Fibroblast of lung (primary cell): ENCODE data around the gene CFAP299. TPM values are rescaled to one million over a fixed set of nuclear protein-coding genes. Genes with fewer than 3 reads are reported as not detected.

Source experiments
- DNase-seq, 2 donors: peaks; one replicate each; pipeline versions ENCODE4 v3.0.0 to v3.0.0-alpha.2; 2010; ENCODE audit warnings: low read depth in 2 of 2
- H2AFZ ChIP-seq: 2 replicates; pipeline ENCODE4 v1.5.1; 2012; ENCODE audit warnings: low read length, control low read depth, inconsistent platforms
- H3K27ac ChIP-seq: 2 replicates; pipeline ENCODE4 v1.5.1; 2011; ENCODE audit warnings: low read length, control low read depth; ENCODE audit not compliant: insufficient read depth
- H3K27me3 ChIP-seq: 2 replicates; pipeline ENCODE4 v1.5.1; 2011; ENCODE audit warnings: mild to moderate bottlenecking, low read length; ENCODE audit not compliant: control insufficient read depth, insufficient read depth
- H3K36me3 ChIP-seq: 2 replicates; pipeline ENCODE4 v1.5.1; 2011; ENCODE audit warnings: low read length; ENCODE audit not compliant: control insufficient read depth, insufficient read depth
- H3K4me1 ChIP-seq: 2 replicates; pipeline ENCODE4 v1.5.1; 2011; ENCODE audit warnings: low read length; ENCODE audit not compliant: control insufficient read depth, insufficient read depth; ENCODE audit errors: extremely low read depth
- H3K4me2 ChIP-seq: 2 replicates; pipeline ENCODE4 v1.5.1; 2011; ENCODE audit warnings: low read length, control low read depth; ENCODE audit not compliant: insufficient read depth; ENCODE audit errors: extremely low read depth
- H3K4me3 ChIP-seq, 4 experiments: fragments of 200-600 bp in 1 of 4; sonication (generic) in 1 of 4; replicated peaks in 1 of 4; 2 replicates each; pipeline ENCODE4 v1.5.1; 2011 to 2016; ENCODE audit warnings: low read length in 4 of 4, low read depth in 3 of 4, mild to moderate bottlenecking in 3 of 4, control low read depth in 2 of 4, inconsistent platforms in 1 of 4, mixed read lengths in 1 of 4; ENCODE audit not compliant: insufficient read depth in 1 of 4; ENCODE audit errors: control extremely low read depth in 1 of 4
- H3K79me2 ChIP-seq: 2 replicates; pipeline ENCODE4 v1.5.1; 2012; ENCODE audit warnings: mild to moderate bottlenecking, low read length, inconsistent platforms; ENCODE audit not compliant: control insufficient read depth, insufficient read depth
- H3K9ac ChIP-seq: 2 replicates; pipeline ENCODE4 v1.5.1; 2011; ENCODE audit warnings: mild to moderate bottlenecking, low read length, control low read depth; ENCODE audit not compliant: insufficient read depth
- H3K9me3 ChIP-seq: 2 replicates; pipeline ENCODE4 v1.5.1; 2012; ENCODE audit warnings: low read depth, low read length; ENCODE audit not compliant: control insufficient read depth, insufficient read depth
- H4K20me1 ChIP-seq: 2 replicates; pipeline ENCODE4 v1.5.1; 2011; ENCODE audit warnings: low read length; ENCODE audit not compliant: control insufficient read depth, insufficient read depth; ENCODE audit errors: extremely low read depth
- CTCF ChIP-seq, 2 donors: IDR thresholded peaks in 1 of 2; conservative IDR thresholded peaks in 1 of 2; 1 replicate in 1 of 2; 2 replicates in 1 of 2; pipeline ENCODE4 v1.5.1; 2011 to 2012; ENCODE audit warnings: low read length in 2 of 2, control low read depth in 1 of 2, inconsistent platforms in 1 of 2, low read depth in 1 of 2, mild to moderate bottlenecking in 1 of 2
- EZH2 ChIP-seq: IDR thresholded peaks from 2 replicates; pipeline ENCODE4 v1.5.1; 2012; ENCODE audit warnings: low read length, control low read depth, mild to moderate bottlenecking; ENCODE audit errors: missing control alignments
- polyA plus RNA-seq, 2 donors: library from polyadenylated mRNA; depleted of rRNA in 1 of 2; stranded (reverse) in 1 of 2; unstranded in 1 of 2; fragments of >200 nt; gene quantifications; 2 replicates each; pipeline ENCODE4 v1.2.1, GENCODE V29; 2011 to 2012; ENCODE audit warnings: missing spikeins in 1 of 2
- total RNA-seq: library from RNA; depleted of rRNA; stranded (reverse); fragments of >200 nt; gene quantifications from 2 replicates; pipeline ENCODE4 v1.2.1, GENCODE V29; 2014

CFAP299 gene
- total and polyA plus RNA-seq, 2 donors (not counting 1 experiment from before 2014, with no cell fraction given), result 0.79 to 16.2 TPM

GRCh38 chr4:80370635-80371034 lies 35.1 kb downstream of the CFAP299 start:
- no peak overlapping the region for H3K27ac ChIP-seq
- H3K79me2 ChIP-seq, result no peaks in the 10 kb centered on the region
- H3K4me3 ChIP-seq, result no peak overlapping the region
- TF ChIP-seq EZH2, result no peak
- no peak for TF ChIP-seq CTCF (conservative IDR thresholded peaks at IDR 0.05 in 1 of 2, IDR thresholded peaks at IDR 0.05 in 1 of 2; ENCODE audit: low read depth in 1 of 2, low read length in 2 of 2)
- no peak for DNase-seq
- H4K20me1 ChIP-seq, result no peaks in the 10 kb centered on the region
- H3K9ac ChIP-seq, result no peak overlapping the region
- no peaks in the 10 kb centered on the region for H3K9me3 ChIP-seq
- H3K4me2 ChIP-seq, result no peak overlapping the region
- no peaks in the 10 kb centered on the region for H3K27me3 ChIP-seq
- no peaks in the 10 kb centered on the region for H3K4me1 ChIP-seq
- no peaks in the 10 kb centered on the region for H3K36me3 ChIP-seq
- H2AFZ ChIP-seq, result no peak overlapping the region

DNA sequence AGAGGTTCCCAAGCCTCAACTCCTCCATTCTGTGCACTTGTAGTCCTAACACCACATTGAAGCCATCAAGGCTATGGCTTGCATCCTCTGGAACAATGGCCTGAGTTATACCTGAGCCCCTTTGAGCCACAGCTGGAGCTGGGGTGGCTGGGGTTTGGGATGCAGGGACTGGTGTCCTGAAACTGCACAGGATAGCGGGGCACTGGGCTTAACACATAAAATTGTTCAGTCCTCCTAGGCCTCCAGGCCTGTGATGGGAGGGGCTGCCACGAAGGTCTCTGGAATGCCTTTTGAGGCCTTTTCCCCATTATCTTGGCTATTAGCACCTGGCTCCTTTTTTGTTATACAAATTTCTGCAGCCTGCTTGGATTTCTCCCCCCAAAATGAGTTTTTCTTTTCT lies 35.5 kb downstream of the CFAP299 start:
- no peak overlapping the region for H3K4me3 ChIP-seq
- no peaks in the 10 kb centered on the region for H3K27me3 ChIP-seq
- no peak overlapping the region for H3K4me2 ChIP-seq
- H3K79me2 ChIP-seq, result no peaks in the 10 kb centered on the region
- no peak overlapping the region for H3K27ac ChIP-seq
- H3K36me3 ChIP-seq, result no peaks in the 10 kb centered on the region
- no peaks in the 10 kb centered on the region for H4K20me1 ChIP-seq
- DNase-seq, result no peak
- no peak for TF ChIP-seq CTCF (conservative IDR thresholded peaks at IDR 0.05 in 1 of 2, IDR thresholded peaks at IDR 0.05 in 1 of 2; ENCODE audit: low read depth in 1 of 2, low read length in 2 of 2)
- no peak for TF ChIP-seq EZH2
- H3K4me1 ChIP-seq, result no peaks in the 10 kb centered on the region
- no peak overlapping the region for H3K9ac ChIP-seq
- no peaks in the 10 kb centered on the region for H3K9me3 ChIP-seq
- no peak overlapping the region for H2AFZ ChIP-seq

GRCh38 chr4:80374180-80374579 lies 38.6 kb downstream of the CFAP299 start:
- H3K4me3 ChIP-seq, result no peak overlapping the region
- H4K20me1 ChIP-seq, result no peaks in the 10 kb centered on the region
- no peak for DNase-seq
- H3K79me2 ChIP-seq, result no peaks in the 10 kb centered on the region
- no peak overlapping the region for H3K9ac ChIP-seq
- TF ChIP-seq CTCF (conservative IDR thresholded peaks at IDR 0.05 in 1 of 2, IDR thresholded peaks at IDR 0.05 in 1 of 2; ENCODE audit: low read depth in 1 of 2, low read length in 2 of 2) (no peak), EZH2 (no peak)
- H3K4me2 ChIP-seq, result no peak overlapping the region
- no peak overlapping the region for H2AFZ ChIP-seq
- no peaks in the 10 kb centered on the region for H3K4me1 ChIP-seq
- H3K27me3 ChIP-seq, result no peaks in the 10 kb centered on the region
- no peaks in the 10 kb centered on the region for H3K36me3 ChIP-seq
- no peak overlapping the region for H3K27ac ChIP-seq
- no peaks in the 10 kb centered on the region for H3K9me3 ChIP-seq
